ENCODE results near the gene ARHGEF6.

ARHGEF6 gene

DNA sequence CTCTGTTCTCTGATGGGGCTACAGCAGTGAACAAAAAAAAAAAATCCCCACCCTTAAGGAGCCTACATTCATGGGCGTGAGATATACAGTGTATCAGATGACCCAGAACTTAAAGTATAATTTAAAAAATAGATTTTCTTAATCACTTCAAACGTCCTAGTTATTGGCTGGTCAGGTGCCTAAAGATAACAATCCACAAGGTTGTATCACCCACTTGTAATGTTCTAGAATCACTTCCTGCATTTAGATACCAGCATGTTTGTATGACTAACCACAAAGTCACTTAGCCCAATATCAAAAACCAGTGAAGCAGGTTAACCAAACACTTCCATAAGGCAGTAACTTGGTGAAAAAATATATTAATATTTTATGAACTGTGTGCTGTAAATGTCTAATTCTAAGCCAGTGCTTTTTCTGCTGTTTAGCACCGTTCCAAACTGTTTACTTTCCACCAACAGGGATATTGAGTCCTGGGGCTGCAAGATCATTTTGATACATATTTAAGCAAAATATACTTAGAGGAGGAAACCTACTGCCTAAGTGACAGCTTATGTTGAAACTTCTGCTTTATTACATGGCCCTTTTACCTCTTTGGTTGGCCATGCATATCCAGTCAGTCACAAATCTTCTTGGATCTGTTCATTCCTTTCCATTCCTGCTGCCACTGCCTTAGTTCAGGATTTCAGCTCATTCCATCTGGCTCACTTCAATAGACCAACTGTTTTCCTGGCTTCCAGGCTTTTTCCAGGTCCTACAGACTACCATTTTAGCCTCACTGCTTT is 89.5 kb downstream of the ARHGEF6 start:
- no peak for DNase-seq

DNA sequence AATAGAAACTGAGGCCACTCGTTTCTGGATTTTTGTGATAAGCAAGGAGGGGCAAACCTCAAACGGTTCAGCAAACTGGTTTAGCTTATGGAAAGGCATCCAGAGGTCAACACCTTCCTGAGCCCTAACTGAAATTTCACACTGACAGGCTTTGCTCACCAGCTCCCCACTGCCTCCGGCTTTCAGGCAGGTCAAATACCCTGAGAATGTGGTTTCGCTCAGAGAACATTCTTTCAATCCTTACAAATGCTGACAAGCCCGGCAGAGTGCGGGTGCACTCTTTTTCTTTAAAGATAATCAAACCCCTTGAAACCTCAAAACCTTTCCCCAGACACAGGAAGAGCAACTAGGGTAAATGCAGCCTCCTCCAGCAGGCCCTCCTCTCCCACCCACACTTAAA is 91.3 kb downstream of the ARHGEF6 start:
- DNase-seq = no peak

DNA sequence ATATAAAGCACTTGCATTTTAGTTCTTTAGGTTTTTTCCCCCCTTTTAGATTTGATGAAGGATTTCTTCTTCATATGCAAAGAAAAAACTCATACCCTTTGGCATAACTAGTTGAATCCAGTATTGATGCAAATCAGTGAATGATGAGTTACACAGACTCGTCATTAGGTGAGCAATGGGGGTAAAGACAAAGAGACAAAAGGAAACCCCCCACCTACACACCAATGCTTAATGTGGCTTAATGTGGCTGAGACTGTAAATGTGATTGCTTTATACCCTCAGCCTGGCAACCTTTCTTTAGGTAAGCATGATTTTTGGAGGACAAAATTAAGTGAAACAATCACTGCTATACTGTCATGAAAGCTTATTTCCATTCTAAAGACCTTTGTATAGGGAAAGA is 93.3 kb downstream of the ARHGEF6 start:
- no peak for DNase-seq

- DNase-seq = no peak
Observed at GRCh38 chrX:136684120-136684519, 96.6 kb downstream of the ARHGEF6 start.

GRCh38 chrX:136679531-136679930 is 101.2 kb downstream of the ARHGEF6 start:
- DNase-seq = no peak

DNA sequence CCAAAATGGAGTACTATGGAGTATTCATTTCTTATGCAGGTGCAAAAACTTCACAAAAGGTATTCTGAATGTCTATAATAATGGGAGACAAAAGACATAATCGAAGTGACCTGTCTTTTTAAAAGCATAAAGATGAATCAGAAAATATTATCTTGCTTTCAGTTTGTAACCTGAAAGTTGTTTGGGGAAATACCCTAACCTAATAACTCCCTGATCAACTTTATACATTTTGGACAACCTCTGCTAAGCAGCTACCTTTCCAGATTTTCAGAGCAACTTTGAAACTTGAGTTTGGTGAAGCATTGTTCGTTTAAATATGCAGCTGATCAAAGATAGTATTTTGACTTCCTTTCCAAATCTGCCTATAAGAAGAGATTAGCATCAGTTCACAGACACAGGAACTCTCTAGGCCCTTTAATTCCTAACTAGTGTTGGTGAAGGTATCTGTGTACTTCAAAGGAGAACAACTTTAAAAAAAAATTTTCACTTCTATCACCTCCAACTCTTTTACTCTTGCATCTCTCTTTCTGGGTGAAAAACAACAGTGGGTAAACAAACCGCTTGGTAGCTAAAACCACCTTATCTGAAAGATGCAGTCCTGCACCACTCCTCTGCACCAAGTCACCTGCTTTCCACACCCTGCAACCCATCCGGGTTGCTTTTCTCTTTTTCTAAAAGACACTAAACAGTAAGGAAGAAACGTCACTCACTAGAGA is 106.3 kb downstream of the ARHGEF6 start:
- DNase-seq = no peak

- DNase-seq = no peak
Observed at GRCh38 chrX:136671006-136671610, 109.6 kb downstream of the ARHGEF6 start.

- no peak for DNase-seq
Observed at GRCh38 chrX:136667446-136668168, 113.1 kb downstream of the ARHGEF6 start.

- DNase-seq = peak in 3 of 4 experiments; percentile 1 to 32 (median 2)
Observed at GRCh38 chrX:136666088-136666487, 114.6 kb downstream of the ARHGEF6 start.

- peak; percentile 10 to 47 (median 27) for DNase-seq
Observed at GRCh38 chrX:136665258-136665900, 115.4 kb downstream of the ARHGEF6 start.

DNA sequence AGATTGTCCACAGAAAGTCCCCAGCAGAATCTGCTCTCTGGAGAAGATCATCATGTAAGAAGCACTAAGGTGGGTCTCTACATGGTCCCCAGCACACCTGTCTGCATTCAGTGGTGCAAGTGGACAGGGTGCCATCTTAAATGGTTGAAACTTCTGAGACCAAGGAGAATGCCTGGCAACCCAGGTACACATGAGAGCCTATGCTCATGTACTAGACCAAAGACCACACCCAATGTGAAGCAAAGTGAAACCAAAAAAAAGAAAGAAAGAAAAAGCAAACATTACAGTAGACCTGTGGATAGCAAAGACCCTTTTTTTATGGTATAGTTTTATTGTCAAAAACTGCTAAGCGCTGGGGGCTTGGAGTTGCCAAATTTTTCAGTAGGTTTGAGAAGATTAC is 117.8 kb downstream of the ARHGEF6 start:
- DNase-seq = no peak

GRCh38 chrX:136662104-136662503 is 118.6 kb downstream of the ARHGEF6 start:
- no peak for DNase-seq

DNA sequence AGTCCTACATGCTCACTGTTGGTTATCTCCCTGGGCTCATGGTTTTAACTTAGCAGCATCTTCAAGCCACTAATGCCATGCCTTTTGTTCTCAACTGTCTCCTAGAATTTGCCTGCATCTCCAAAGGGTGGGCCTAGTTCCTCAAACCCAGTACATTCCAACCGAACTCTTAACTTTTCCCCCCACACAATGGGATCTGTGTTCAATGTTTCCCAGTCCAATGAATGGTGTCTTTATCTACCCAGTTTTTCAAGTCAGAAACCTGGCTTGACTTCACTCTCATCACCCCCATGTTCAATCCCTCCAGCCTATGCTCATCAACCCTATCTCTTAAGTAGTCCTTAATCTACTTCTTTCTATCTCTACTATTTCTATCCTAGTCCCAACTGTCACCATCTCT is 119.8 kb downstream of the ARHGEF6 start:
- DNase-seq = no peak

DNA sequence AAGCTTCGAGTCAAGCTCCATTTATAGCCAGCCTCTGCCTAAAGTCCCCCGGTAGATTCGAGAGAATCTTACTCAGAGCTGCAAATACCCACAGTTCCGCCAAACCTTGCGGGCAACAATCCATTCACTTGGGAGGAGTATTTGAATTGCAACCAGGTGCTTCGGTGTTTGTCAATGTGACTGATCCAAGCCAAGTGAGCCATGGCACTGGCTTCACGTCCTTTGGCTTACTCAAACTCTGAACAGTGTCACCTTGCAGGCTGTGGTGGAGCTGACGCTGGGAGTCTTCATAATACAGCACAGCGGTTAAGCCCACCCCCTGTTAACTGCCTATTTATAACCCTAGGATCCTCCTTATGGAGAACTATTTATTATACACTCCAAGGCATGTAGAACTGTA is 121.6 kb downstream of the ARHGEF6 start:
- no peak for DNase-seq

- DNase-seq = no peak
Observed at GRCh38 chrX:136658151-136658550, 122.6 kb downstream of the ARHGEF6 start.

- no peak for DNase-seq
Observed at GRCh38 chrX:136656361-136656964, 124.3 kb downstream of the ARHGEF6 start.

DNA sequence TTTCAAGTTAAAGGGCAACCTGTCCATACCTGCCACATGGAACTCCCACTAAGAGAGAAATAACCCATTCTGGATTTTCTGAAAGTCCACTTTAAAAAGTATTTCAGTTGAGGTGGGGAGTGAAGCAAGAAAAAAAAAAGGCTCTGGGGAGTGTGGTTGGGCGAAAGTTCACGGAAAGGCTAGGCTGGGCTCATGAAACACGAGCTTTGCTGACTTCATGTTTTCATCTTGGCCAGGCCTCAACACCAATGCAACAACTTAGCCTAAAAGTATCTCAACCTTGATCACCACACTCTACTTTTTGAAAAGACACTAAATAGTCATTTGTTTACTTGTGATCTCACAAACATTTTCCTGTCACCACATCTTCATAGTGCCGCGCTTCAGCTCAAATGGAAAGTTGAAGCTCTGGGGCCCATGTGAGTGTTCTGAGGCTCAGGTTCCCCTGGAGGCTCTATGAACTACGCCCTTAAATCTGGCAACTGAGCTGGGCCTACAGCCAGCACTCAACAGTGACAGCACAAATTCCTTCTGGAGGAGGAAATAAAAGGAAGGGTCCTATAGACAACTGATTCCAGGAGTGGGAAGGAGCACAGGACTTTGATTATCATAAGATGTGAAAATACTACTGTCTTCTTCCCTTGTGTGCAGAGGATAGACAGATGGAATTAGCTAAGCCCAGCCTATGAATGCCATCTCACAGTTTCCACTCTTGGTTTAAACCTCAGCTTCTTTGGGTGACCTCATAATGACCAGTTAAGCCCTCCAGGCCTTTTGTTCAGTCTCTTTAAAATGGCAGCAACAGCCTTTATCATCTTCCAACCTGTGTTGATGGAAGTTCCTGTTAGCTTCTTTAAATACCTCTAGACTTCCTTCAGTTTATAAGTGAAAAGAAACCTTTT is 127.7 kb downstream of the ARHGEF6 start:
- DNase-seq = no peak

DNA sequence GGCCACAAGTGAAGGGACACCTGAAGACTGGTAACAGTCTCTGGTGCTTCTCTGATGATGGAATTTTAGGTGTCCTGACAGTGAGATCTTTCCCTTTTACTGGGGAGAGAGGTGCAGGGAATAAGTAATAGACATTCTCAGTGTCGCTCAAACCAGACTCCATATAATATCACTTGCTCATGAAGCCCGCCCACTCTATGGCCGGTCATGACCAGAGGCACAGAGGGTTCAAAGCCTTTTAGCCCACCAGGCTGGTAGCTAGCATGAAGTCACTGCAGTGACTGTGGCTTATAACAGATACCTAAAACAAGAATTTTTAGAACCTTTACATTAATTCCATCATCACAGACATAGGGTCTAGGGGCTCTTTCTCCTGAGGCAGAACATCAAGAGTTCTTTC is 129.9 kb downstream of the ARHGEF6 start:
- DNase-seq = no peak

GRCh38 chrX:136647677-136648360 is 132.9 kb downstream of the ARHGEF6 start, which contains the start of gene CD40LG:
TSS of gene CD40LG (plus strand) at chrX:136648158. CDS start at chrX:136648249, 91 bp downstream.
- no peak for DNase-seq

- no peak for DNase-seq
Observed at GRCh38 chrX:136646602-136647239, 134.0 kb downstream of the ARHGEF6 start.
